CD4-positive, alpha-beta T cell treated with Interleukin-15 for 4 hours (primary cell): ENCODE measurements around the gene SDR39U1.
A peak's percentile ranks its signal among the peaks of the same experiment; 100 is the strongest.

Experiments used
- DNase-seq: peaks from one replicate; pipeline ENCODE4 v3.0.0-alpha.2; 2020; ENCODE audit warnings: low spot score

Gene SDR39U1

GRCh38 chr14:24411443-24412389, 30.9 kb downstream of the SDR39U1 start:
- DNase-seq, result peak; percentile 45

GRCh38 chr14:24409956-24410355, 32.6 kb downstream of the SDR39U1 start:
- no peak for DNase-seq

DNA sequence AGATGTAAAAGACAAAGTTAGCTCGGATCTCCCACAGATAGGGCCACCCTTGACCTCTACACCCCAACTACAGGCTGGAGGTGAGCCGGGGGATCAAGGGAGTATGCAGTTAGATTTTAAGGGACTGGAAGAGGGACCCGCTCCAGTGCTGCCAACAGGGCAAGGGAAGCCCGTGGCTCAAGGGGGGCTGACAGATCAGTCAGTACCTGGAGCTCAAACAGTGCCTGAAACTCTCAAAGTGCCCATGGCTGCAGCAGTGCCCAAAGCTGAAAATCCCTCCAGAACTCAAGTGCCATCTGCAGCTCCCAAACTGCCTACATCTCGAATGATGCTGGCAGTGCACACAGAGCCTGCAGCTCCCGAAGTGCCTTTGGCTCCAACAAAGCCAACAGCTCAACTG, 33.4 kb downstream of the SDR39U1 start:
- no peak for DNase-seq

GRCh38 chr14:24408764-24409163, 33.8 kb downstream of the SDR39U1 start:
- no peak for DNase-seq

- DNase-seq, result no peak
These were observed 34.8 kb downstream of the SDR39U1 start for GRCh38 chr14:24407608-24408325.

DNA sequence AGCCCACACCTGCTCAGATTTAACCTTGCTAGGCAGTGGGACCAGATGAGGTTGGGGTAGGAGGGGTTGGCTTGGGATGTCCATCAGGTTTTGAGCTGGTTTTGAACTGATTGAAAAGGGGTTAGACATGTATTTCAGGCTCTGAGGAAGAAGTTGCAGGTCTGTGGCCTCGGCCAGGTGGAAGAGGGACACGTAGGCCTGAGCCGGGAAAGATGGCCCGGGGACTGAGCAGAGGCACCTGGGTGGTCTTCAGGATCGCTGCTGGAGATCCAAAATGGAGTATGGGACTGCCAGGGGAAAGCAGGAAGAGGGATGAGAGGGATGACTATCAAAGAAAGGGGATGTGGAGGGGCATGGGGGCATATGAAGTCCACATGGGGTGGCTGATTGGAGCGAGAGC, 36.2 kb downstream of the SDR39U1 start:
- DNase-seq, result no peak

- DNase-seq, result no peak
These were observed 37.8 kb downstream of the SDR39U1 start for GRCh38 chr14:24404814-24405213.

DNA sequence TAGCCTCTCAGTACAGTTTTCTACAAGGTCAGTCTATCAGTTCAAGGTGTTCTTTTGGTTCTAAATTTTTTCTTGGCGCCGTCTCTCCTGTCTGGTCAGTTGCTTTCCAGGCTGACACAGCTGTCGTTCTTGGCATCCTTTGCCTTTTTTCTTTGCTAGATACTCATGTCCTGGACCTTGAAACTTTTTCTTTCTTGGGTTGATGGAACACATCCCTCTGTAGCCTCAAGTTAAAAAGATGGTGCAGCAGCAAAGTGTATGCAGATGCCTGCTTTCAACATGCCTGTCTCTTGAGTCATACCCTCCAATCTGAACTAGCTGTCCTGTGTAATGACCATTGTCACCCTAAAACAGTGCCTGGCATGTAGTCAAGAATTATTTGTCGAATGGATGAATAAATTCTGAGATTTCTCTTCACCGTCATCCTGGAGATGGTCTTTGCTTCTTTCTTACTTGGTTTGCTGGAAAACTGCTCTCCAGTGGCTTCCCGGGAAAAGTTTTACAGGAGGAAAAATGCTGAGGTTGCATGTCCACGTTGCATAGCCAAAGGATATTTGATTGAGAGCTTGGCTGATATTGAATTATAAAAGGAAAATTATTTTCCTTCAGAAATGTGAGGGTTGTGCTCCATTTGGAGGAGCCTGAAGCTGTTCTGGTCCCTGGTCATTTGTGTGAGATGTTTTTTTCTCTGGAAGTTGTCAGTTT, 39.1 kb downstream of the SDR39U1 start:
- DNase-seq, result no peak

DNA sequence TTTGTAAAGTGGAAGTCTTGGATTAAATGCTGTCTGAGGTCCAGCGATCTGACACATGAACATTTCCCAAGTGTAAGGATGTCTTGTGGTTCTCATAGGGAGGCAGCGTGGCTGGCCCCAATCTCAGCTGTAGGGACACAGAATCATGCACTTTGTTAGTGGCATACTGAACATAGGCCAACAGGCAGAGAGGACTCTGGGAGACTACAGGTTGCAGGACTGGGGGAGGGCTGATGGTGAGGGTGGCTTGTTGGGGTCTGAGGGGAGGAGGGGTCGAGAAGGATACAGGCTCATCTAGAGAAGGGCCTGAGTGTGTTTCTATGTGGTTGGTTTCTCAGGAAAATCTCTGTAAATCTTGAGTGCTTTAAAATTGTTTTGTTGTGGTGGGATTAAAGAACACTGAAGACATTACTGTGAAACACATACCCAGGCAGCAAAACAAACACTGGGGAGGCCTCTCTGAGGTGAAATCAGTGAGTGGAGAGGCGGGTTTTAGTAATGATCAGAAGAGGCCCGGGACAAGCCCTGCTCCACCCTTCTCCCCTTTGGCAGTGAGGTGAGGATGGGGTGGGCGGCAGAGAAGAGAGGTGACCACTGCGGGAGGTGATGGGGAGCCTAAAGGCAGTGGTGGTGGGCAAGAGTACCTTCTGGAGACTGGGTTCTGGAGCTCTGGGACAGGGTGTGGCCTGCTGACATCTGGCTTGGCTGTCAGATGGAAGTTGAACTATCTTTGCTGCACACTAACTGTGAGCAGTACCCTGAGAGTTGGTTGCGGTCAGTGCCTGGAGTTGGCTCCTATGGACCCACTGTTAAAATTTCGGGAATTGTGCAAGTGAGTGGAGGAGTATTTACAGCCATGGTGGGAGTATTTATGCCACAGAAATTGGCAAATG, 40.5 kb downstream of the SDR39U1 start:
- DNase-seq, result no peak

- DNase-seq, result no peak
These were observed 42.4 kb downstream of the SDR39U1 start for GRCh38 chr14:24399999-24400718.

DNA sequence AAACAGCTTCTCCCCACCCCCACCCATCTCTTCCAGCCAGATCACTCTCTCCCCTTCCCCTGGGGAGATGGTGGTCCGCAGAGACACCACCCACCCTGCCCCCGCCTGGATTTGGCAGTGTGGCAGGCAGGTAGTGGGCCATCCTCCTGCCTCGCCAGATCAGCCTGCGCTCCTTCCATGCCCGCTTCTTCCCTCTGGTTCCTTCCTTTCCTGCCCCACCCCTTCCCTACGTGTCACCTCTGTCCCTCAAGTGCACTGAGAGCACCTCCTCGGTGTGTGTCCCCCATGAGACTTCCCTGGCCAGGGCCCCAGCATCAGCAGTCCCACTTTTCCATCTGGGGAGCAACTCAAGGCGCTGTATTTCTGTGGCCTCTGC, 43.1 kb downstream of the SDR39U1 start:
- DNase-seq, result no peak

- no peak for DNase-seq
These were observed 43.7 kb downstream of the SDR39U1 start, which contains the start of gene NYNRIN for GRCh38 chr14:24398653-24399446. NYNRIN (plus strand) TSS chr14:24399003; CDS start chr14:24399247, 244 bp downstream.

- no peak for DNase-seq
These were observed 44.3 kb downstream of the SDR39U1 start for GRCh38 chr14:24398293-24398652.

DNA sequence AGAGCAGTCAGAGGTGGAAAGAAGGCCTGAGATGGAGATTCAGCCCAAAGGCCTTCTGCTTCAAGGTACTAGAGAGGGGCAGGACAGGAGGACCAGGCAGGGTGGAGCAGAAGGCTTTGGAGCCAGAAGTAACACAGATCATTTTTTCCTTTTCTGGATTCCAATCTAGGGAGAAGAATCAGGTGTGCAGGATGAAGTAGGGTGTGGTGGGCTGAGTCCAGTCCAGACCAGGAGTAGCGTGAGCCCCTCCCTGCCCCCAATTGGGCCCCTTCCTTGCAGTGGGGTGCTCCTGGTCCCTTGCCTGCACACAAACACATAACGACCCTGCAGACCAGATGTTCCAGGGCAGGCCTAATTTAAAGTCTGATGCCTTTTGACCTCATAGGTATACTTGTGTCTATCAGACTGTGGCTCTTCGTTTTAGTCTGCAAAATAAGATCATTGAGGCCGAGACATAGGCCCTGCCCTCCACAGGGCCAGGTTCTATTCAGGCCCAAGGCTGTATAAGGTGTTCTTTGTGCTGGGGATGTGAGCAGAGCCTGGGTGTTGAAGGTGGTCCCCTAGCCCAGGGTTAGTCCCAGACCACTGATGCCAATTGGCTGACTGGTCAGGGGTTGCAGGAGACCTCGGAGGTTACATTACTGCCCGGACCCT, 44.8 kb downstream of the SDR39U1 start:
- no peak for DNase-seq

DNA sequence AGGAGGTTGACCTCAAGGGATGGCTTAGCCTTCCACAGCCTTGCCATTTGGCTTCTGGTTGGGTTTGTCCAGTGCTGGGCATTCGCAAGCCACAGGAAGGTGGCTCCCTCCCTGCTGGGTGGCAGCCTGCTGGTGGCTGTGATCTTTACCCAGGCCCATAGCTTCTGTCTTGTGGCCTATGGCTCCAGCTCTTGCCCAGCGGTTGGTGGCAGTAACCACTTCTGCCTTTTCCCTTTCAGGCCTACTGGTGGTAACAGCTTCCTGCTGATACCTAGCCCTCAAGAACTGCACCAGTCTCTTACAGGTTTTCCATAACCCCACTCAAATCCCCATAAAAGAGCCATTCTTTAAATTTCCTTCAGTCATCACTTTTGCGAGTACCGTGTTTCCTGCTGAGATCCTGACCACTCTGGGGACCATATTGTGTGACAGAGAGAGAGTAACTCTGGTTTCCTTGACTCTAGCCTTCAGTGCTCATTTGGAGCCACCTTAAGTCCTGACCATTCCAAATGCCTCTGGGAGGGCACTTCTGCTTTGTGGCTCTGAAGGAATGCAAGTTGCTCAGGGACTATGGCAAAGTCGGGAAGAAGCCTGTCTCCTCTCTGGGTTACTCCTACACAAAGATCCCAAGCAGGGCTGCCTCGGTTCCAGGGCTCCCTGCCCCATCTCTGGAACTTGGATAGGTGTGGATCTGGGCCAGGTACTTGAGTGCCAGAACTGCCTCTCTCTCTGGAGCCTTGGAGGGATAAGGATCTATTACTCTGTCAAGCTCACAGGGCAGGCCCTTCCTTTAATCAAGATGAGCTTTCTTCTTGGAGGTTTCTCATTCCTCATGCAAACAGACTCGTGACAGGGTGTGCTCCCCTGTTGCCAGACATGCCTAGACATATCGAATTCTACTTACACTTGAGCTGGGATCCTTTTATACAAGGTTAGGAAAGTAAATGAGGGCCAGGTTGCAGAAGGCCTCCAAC, 46.7 kb downstream of the SDR39U1 start:
- DNase-seq, result no peak

GRCh38 chr14:24394275-24394674, 48.3 kb downstream of the SDR39U1 start:
- DNase-seq, result no peak

- no peak for DNase-seq
These were observed 50.1 kb downstream of the SDR39U1 start for GRCh38 chr14:24392325-24393091.
